DOHH2 (cell line): ENCODE results near the gene PAF1.

Experiments
- EZH2phosphoT487 ChIP-seq: fragments of 200-600 bp; sonication (generic); IDR thresholded peaks from 2 replicates; pipeline ENCODE4 v1.6.1; 2017; ENCODE audit warnings: borderline replicate concordance, mild to moderate bottlenecking, antibody characterized with exemption, low read length, moderate library complexity, mixed read lengths
- TF ChIP-seq, protein P1 (sequence below): fragments of 200-600 bp; sonication (generic); IDR thresholded peaks from one replicate; pipeline ENCODE4 v1.5.1; 2014; ENCODE audit warnings: antibody characterized with exemption, mild to moderate bottlenecking, low read depth, low read length; ENCODE audit not compliant: poor library complexity, severe bottlenecking

GRCh38 chr19:39412867-39413271 is 22.0 kb upstream of the PAF1 start:
- TF ChIP-seq, protein P1, sequence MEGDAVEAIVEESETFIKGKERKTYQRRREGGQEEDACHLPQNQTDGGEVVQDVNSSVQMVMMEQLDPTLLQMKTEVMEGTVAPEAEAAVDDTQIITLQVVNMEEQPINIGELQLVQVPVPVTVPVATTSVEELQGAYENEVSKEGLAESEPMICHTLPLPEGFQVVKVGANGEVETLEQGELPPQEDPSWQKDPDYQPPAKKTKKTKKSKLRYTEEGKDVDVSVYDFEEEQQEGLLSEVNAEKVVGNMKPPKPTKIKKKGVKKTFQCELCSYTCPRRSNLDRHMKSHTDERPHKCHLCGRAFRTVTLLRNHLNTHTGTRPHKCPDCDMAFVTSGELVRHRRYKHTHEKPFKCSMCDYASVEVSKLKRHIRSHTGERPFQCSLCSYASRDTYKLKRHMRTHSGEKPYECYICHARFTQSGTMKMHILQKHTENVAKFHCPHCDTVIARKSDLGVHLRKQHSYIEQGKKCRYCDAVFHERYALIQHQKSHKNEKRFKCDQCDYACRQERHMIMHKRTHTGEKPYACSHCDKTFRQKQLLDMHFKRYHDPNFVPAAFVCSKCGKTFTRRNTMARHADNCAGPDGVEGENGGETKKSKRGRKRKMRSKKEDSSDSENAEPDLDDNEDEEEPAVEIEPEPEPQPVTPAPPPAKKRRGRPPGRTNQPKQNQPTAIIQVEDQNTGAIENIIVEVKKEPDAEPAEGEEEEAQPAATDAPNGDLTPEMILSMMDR = peak; percentile 24
- TF ChIP-seq EZH2phosphoT487 = no peak
